Heart left ventricle (tissue), 13 donors: ENCODE data around the gene CACNA1C.

Experiments
- POLR2A ChIP-seq, 2 donors: fragments of 450-650 bp; IDR thresholded peaks; one replicate each; pipeline ENCODE4 v1.6.1; 2017; ENCODE audit warnings: antibody characterized with exemption in 2 of 2, mild to moderate bottlenecking in 2 of 2, moderate library complexity in 2 of 2
- TF ChIP-seq, protein P1 (sequence below), 12 donors: fragments of 200-600 bp; sonication (generic) in 4 of 12; IDR thresholded peaks; one replicate each; pipeline versions ENCODE4 v1.5.0 to v1.8.0; 2018 to 2022; ENCODE audit warnings: antibody characterized with exemption in 12 of 12, mild to moderate bottlenecking in 5 of 12
- donor health status: ischemic (EF 13 %, LVEDD 7.1; RV severe dilation, severe dysfunction).
- donor health status: DM: no; HTN: yes; CAD: no.
- donor health status: DM: no; HTN: no; CAD: no.
- donor health status: ischemic (EF 25% LVEDD 6.9; RV normal size, moderate dysfunction).
- donor health status: ischemic (EF 25% LVEDD 5.7; RV mildly dilated, moderate dysfunction).
- donor health status: ischemic (EF 35%, LVEDD 5.7; RV mildly dilated, moderate dysfunction).
- donor health status: nonischemic (EF 11% LVEDD 7.7; RV severe dilation, severe dysfunction).
- donor health status: DM: yes; HTN: yes; CAD: no.
- donor health status: PGD.
- donor health status: ischemic (EF 29% LVEDD 5.4; RV normal size, mild dysfunction).
- donor health status: nonischemic (EF 23%, LVEDD 6.1; RV moderate dilation, normal function).

- TF ChIP-seq, protein P1, sequence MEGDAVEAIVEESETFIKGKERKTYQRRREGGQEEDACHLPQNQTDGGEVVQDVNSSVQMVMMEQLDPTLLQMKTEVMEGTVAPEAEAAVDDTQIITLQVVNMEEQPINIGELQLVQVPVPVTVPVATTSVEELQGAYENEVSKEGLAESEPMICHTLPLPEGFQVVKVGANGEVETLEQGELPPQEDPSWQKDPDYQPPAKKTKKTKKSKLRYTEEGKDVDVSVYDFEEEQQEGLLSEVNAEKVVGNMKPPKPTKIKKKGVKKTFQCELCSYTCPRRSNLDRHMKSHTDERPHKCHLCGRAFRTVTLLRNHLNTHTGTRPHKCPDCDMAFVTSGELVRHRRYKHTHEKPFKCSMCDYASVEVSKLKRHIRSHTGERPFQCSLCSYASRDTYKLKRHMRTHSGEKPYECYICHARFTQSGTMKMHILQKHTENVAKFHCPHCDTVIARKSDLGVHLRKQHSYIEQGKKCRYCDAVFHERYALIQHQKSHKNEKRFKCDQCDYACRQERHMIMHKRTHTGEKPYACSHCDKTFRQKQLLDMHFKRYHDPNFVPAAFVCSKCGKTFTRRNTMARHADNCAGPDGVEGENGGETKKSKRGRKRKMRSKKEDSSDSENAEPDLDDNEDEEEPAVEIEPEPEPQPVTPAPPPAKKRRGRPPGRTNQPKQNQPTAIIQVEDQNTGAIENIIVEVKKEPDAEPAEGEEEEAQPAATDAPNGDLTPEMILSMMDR (IDR thresholded peaks at IDR 0.05) = no peak
- no peak for TF ChIP-seq POLR2A (IDR thresholded peaks at IDR 0.05)
These were observed 273.7 kb downstream of the CACNA1C start for GRCh38 chr12:2326470-2326869.
